Chondrocyte (in vitro differentiated cells): ENCODE data around the gene CSTA. TPM values are rescaled to one million over a fixed set of nuclear protein-coding genes. Genes with fewer than 3 reads are reported as not detected.

Source experiments
- DNase-seq: peaks from one replicate; pipeline ENCODE4 v3.0.0; 2021; ENCODE audit warnings: mixed read lengths, low spot score
- H3K27ac Mint-ChIP-seq: one replicate; pipeline ENCODE4 v1.8.0; 2021; ENCODE audit warnings: mild to moderate bottlenecking, moderate library complexity, mixed read lengths; ENCODE audit not compliant: unreplicated experiment
- H3K27me3 Mint-ChIP-seq: 2 replicates; pipeline ENCODE4 v1.8.0; 2021; ENCODE audit warnings: low read depth, mixed read lengths
- H3K36me3 Mint-ChIP-seq: 2 replicates; pipeline ENCODE4 v1.8.0; 2021; ENCODE audit warnings: low read depth, mixed read lengths
- H3K4me1 Mint-ChIP-seq: 2 replicates; pipeline ENCODE4 v1.8.0; 2021; ENCODE audit warnings: low read depth, mild to moderate bottlenecking, mixed read lengths
- H3K4me3 Mint-ChIP-seq: one replicate; pipeline ENCODE4 v1.8.0; 2021; ENCODE audit warnings: mild to moderate bottlenecking, moderate library complexity, mixed read lengths; ENCODE audit not compliant: unreplicated experiment
- H3K9me3 Mint-ChIP-seq: 2 replicates; pipeline ENCODE4 v1.8.0; 2021; ENCODE audit warnings: low read depth, mixed read lengths
- CTCF ChIP-seq: fragments of 200-600 bp; sonication (generic); IDR thresholded peaks from 2 replicates; pipeline ENCODE4 v1.5.0; 2021; ENCODE audit warnings: antibody characterized with exemption, mild to moderate bottlenecking, moderate library complexity
- long read RNA-seq: library from polyadenylated mRNA; stranded (forward); transcript quantifications from one replicate; pipeline ENCODE4 v2.0.0, GENCODE V29; 2021
- total RNA-seq: library from RNA; stranded (reverse); gene quantifications from 3 replicates; pipeline ENCODE4 v1.2.1, GENCODE V29; 2021

CSTA gene
- not detected in 3 replicates for total RNA-seq
- long read RNA-seq = 0 reads

GRCh38 chr3:122324871-122325323 lies at the start of gene CSTA:
Gene CSTA, plus strand, starts transcription at chr3:122325248. Its CDS starts 45 bp downstream, at chr3:122325293.
- TF ChIP-seq CTCF = no peak
- Mint-ChIP-seq H3K4me3 (no peak within 1 kb of the TSS), H3K9me3 (peaks cover 2% of the 10 kb centered on the region), H3K36me3 (no peaks in the 10 kb centered on the region), H3K27ac (no peak within 1 kb of the TSS), H3K4me1 (no peaks in the 10 kb centered on the region), H3K27me3 (peaks cover 11% of the 10 kb centered on the region)
- no peak for DNase-seq

GRCh38 chr3:122281891-122282290 lies 43.2 kb upstream of the CSTA start:
- no peak for TF ChIP-seq CTCF
- Mint-ChIP-seq H3K4me3 (no peak overlapping the region), H3K4me1 (no peaks in the 10 kb centered on the region), H3K27me3 (peaks cover 12% of the 10 kb centered on the region), H3K27ac (no peak overlapping the region), H3K36me3 (no peaks in the 10 kb centered on the region), H3K9me3 (no peaks in the 10 kb centered on the region)
- DNase-seq = no peak

GRCh38 chr3:122283796-122284445 lies 41.1 kb upstream of the CSTA start:
- TF ChIP-seq CTCF = no peak
- no peaks in the 10 kb centered on the region for H3K4me1 Mint-ChIP-seq
- no peaks in the 10 kb centered on the region for H3K36me3 Mint-ChIP-seq
- peaks cover 16% of the 10 kb centered on the region for H3K27me3 Mint-ChIP-seq
- H3K9me3 Mint-ChIP-seq = no peaks in the 10 kb centered on the region
- H3K27ac Mint-ChIP-seq = no peak overlapping the region
- no peak overlapping the region for H3K4me3 Mint-ChIP-seq
- DNase-seq = no peak

- Mint-ChIP-seq H3K4me3 (no peak overlapping the region), H3K36me3 (no peaks in the 10 kb centered on the region), H3K27me3 (peaks cover 14% of the 10 kb centered on the region), H3K4me1 (no peaks in the 10 kb centered on the region), H3K9me3 (no peaks in the 10 kb centered on the region), H3K27ac (no peak overlapping the region)
- no peak for DNase-seq
- TF ChIP-seq CTCF = no peak
Observed at GRCh38 chr3:122284486-122284885, 40.6 kb upstream of the CSTA start.

GRCh38 chr3:122294359-122294758 lies 30.7 kb upstream of the CSTA start:
- H3K36me3 Mint-ChIP-seq = no peaks in the 10 kb centered on the region
- H3K9me3 Mint-ChIP-seq = no peaks in the 10 kb centered on the region
- no peak for DNase-seq
- H3K27me3 Mint-ChIP-seq = peaks cover 14% of the 10 kb centered on the region
- H3K27ac Mint-ChIP-seq = no peak overlapping the region
- H3K4me3 Mint-ChIP-seq = no peak overlapping the region
- TF ChIP-seq CTCF = no peak
- no peaks in the 10 kb centered on the region for H3K4me1 Mint-ChIP-seq
